D721Med (cell line): Measurements from ENCODE around the gene INCA1.

Experiments
- DNase-seq: peaks from one replicate; pipeline ENCODE4 v3.0.0; 2011; ENCODE audit warnings: low spot score; ENCODE audit not compliant: insufficient read length
- FAIRE-seq: peaks from 2 replicates; lab custom pipeline; 2011; peaks lifted over from hg19 to GRCh38; lab: Jason Lieb, UNC
- TF ChIP-seq, protein P1 (sequence below): IDR thresholded peaks from 2 replicates; pipeline ENCODE4 v1.5.1; 2012; ENCODE audit warnings: mild to moderate bottlenecking, control low read depth; ENCODE audit not compliant: insufficient read depth; ENCODE audit errors: missing control alignments

INCA1 gene, protein sequence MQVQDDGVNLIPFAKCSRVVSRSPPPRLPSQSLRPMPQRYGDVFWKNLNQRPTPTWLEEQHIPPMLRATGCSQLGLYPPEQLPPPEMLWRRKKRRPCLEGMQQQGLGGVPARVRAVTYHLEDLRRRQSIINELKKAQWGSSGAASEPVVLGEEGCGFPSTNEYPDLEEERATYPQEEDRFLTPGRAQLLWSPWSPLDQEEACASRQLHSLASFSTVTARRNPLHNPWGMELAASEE

DNA sequence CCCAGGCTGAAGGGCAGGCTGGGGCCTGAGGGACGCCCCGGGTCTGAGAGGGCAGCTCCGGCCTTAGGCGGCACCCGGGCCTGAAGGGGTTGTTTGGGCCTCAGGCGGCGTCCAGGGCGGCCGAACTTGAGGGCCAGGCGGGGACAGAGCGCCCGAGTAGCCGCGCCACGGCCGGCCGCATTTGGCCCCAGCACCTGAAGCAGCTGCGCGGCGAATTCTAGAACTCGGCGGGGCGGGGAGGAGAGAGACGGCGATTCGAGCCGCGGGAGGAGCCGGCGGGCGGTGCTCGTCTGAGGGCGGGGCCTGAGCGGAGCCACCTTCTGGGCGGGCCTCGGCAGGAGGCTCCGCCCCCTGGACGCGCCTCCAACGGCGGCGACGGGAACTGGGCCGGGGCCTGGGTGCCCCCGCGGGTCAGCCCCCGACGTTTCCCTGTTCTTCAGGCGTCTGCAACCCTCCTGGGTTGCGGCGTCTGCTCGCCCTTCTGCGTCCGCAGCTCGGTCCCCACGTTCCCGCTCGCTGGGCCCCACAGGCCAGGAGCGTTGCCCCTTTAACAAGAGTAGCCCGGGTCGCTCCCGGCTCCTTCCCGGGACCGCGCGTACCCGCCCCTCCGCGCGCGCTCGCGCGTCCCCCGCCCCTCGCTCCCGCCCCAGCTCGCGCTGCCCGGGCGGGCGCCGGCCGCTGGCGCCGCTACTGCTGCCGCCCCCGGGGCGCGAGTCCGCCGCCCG, at the start of gene INCA1, which contains the start of gene KIF1C:
TSS of gene INCA1 (minus strand) at position 221 of the 725 bp plus-strand sequence. CDS start 3,085 bp downstream, outside the sequence.
TSS of gene KIF1C (plus strand) at position 649 of the 725 bp plus-strand sequence. CDS start 2,297 bp downstream, outside the sequence.
- FAIRE-seq = no peak
- TF ChIP-seq, protein P1, sequence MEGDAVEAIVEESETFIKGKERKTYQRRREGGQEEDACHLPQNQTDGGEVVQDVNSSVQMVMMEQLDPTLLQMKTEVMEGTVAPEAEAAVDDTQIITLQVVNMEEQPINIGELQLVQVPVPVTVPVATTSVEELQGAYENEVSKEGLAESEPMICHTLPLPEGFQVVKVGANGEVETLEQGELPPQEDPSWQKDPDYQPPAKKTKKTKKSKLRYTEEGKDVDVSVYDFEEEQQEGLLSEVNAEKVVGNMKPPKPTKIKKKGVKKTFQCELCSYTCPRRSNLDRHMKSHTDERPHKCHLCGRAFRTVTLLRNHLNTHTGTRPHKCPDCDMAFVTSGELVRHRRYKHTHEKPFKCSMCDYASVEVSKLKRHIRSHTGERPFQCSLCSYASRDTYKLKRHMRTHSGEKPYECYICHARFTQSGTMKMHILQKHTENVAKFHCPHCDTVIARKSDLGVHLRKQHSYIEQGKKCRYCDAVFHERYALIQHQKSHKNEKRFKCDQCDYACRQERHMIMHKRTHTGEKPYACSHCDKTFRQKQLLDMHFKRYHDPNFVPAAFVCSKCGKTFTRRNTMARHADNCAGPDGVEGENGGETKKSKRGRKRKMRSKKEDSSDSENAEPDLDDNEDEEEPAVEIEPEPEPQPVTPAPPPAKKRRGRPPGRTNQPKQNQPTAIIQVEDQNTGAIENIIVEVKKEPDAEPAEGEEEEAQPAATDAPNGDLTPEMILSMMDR = no peak

DNA sequence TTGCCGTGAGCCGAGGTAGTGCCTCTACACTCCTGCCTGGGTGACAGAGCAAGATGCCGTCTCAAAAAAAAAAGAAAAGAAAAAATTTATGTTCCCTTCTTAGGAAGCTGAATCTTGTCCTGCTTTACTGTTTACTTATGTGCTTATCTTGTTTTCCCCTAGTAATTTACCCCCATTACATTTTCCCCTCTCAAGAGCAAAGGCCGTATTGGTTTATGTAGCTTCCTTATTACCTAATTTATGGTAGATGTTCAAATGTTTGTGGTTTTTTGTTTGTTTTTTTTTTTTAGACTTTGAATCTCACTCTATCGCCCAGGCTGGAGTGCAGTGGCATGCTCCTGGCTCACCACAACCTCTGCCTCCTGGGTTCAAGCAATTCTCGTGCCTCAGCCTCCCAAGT, 48.2 kb upstream of the INCA1 start:
- DNase-seq (no peak), FAIRE-seq (no peak)
- TF ChIP-seq, protein P1 = no peak

More for the DNA sequence above, at the start of gene INCA1, which contains the start of gene KIF1C:
- DNase-seq = peak; percentile 99

DNA sequence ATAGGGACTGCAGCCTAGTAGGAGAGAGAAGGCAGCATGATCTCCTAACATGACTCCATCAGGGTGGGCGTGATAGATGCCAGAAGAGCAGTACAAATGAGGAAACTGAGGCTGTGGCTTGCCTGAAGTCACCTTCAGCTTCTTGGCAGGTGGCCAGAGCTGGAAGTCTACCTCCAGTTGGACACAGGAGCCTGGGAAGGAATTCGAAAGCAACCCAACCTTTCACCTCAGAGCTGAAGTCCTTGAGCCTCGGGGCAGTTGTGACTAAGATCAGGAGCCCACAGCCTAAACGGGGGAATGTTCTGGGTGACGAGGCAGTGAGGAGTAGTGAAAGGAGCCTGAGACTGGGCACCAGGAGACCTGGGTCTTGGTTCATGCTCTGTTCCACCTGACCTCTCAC, 47.3 kb upstream of the INCA1 start:
- FAIRE-seq (no peak), DNase-seq (no peak)
- TF ChIP-seq, protein P1 = no peak

DNA sequence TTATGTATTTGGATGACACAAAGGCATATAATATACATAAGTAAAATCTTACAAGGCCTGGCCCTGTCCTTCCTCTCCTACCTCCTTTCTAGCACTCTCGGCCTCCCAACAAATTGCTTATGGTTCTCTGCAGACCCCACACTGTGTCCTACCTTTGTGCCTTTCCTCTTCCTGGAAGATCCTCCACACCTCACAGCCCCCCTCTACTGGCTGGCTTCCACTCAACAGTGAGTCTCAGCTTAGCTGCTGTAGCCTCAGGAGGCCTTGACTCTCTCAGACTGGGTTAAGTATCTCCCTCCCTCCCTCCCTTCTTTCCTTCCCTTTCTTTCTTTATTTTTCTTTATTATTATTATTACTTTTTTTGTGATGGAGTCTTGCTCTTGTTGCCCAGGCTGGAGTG, 46.2 kb upstream of the INCA1 start:
- no peak for FAIRE-seq
- no peak for DNase-seq
- TF ChIP-seq, protein P1 = no peak

DNA sequence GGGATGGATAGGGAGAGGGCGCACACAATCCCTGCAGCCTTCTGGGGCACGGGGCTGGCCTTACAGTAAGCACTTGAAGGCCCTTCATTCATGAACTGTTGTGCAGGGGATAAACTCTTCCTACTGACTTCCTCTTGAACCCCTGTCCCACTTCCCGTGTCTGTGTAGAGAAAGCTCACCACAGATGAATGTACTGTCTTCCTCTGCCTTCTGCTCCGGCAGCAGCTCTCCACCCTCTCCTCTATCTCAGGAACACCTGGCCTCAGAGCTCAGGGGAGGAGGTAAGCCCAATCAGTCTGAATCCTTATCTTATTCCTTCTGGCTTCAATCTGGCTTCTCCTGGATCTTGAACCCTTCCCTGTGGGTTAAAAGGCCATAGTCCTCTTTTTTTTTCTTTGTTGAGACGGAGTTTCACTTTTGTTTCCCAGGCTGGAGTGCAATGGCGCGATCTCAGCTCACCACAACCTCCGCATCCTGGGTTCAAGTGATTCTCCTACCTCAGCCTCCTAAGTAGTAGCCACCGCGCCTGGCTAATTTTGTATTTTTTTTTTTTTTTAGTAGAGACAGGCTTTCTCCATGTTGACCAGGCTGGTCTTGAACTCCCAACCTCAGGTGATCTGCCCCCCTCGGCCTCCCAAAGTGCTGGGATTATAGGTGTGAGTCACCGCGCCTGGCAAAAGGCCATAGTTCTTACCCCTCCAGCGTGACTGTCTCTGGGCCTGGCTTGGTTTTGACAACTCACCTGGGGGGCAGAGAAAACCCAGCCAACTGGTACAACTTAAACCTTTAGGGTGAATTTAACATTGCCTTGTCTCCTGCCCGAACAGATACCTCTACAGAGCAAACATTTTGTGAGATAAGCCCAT, 45.1 kb upstream of the INCA1 start:
- FAIRE-seq (no peak), DNase-seq (no peak)
- TF ChIP-seq, protein P1 = no peak

DNA sequence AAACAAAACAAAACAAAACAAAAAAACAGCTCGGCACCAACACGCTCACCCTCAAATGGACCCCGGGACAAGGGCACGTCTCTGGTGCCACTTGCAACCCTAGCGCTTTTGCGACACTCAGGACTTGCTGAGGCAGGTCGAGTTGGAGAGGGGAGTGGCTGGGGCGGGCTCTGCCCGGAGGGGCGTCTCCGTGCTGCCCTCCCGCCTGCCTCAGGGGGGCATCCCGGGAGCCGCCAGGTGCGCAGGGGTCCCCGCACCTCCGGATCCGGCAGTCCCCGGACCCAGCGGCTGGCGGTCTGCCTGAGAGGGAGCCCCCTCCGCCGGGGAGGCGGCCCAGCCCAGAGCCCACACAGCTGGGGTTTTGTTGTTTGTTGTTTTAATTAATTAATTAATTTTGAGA, 38.0 kb upstream of the INCA1 start, which contains the start of gene SLC52A1:
TSS of gene SLC52A1 (minus strand) at position 112 of the 400 bp plus-strand sequence. CDS start 820 bp downstream, outside the sequence.
- no peak for FAIRE-seq
- TF ChIP-seq, protein P1 = no peak
- DNase-seq = no peak
